NCI-H2171 treated with DMSO at 0.1 percent for 48 hours (cell line): ENCODE measurements around the gene EEFSEC.

Experiments used
- DNase-seq: peaks from one replicate; lab custom pipeline; 2025; lab: John Stamatoyannopoulos, UW

Gene EEFSEC

GRCh38 chr3:128271536-128272332, 118.5 kb downstream of the EEFSEC start:
- no peak for DNase-seq

GRCh38 chr3:128273109-128273840, 120.0 kb downstream of the EEFSEC start:
- DNase-seq: no peak

- DNase-seq: no peak
Measured at GRCh38 chr3:128273841-128274573, 120.7 kb downstream of the EEFSEC start.

- DNase-seq: no peak
Measured at GRCh38 chr3:128274837-128275236, 121.6 kb downstream of the EEFSEC start.

- DNase-seq: no peak
Measured at GRCh38 chr3:128275316-128276145, 122.2 kb downstream of the EEFSEC start.

GRCh38 chr3:128276146-128276435, 122.8 kb downstream of the EEFSEC start:
- no peak for DNase-seq

- no peak for DNase-seq
Measured at GRCh38 chr3:128276577-128277183, 123.4 kb downstream of the EEFSEC start.

- no peak for DNase-seq
Measured at GRCh38 chr3:128277378-128278069, 124.2 kb downstream of the EEFSEC start.

- DNase-seq: no peak
Measured at GRCh38 chr3:128278130-128278529, 124.8 kb downstream of the EEFSEC start.

- DNase-seq: no peak
Measured at GRCh38 chr3:128278761-128279600, 125.7 kb downstream of the EEFSEC start.

- DNase-seq: no peak
Measured at GRCh38 chr3:128279601-128279880, 126.3 kb downstream of the EEFSEC start.

GRCh38 chr3:128280481-128281052, 127.3 kb downstream of the EEFSEC start:
- DNase-seq: no peak

- DNase-seq: no peak
Measured at GRCh38 chr3:128281056-128281455, 127.8 kb downstream of the EEFSEC start.

GRCh38 chr3:128281461-128282367, 128.4 kb downstream of the EEFSEC start:
- no peak for DNase-seq

- no peak for DNase-seq
Measured at GRCh38 chr3:128282380-128283196, 129.3 kb downstream of the EEFSEC start.

- no peak for DNase-seq
Measured at GRCh38 chr3:128283421-128283820, 130.1 kb downstream of the EEFSEC start.

GRCh38 chr3:128285042-128285966, 132.0 kb downstream of the EEFSEC start:
- DNase-seq: no peak
